Stomach (tissue), 9 donors: ENCODE results near the gene RAC2. TPM values are rescaled to one million over a fixed set of nuclear protein-coding genes. Genes with fewer than 3 reads are reported as not detected.

Experiments
- DNase-seq, 2 donors: peaks; one replicate each; pipeline versions ENCODE4 v3.0.0 to v3.0.0-alpha.2; 2013 to 2019
- H3K27ac ChIP-seq, 5 donors: fragments of 200-600 bp in 4 of 5; sonication (generic) in 4 of 5; one replicate each; pipeline ENCODE4 v1.5.1; 2013 to 2019; ENCODE audit warnings: mild to moderate bottlenecking in 1 of 5, moderate library complexity in 1 of 5
- H3K27me3 ChIP-seq, 3 donors: fragments of 200-600 bp; sonication (generic); one replicate each; pipeline ENCODE4 v1.5.1; 2017 to 2019; ENCODE audit warnings: mixed run types in 1 of 3
- H3K36me3 ChIP-seq, 4 donors: fragments of 200-600 bp; sonication (generic); 1 replicate in 3 of 4; 2 replicates in 1 of 4; pipeline ENCODE4 v1.5.1; 2016 to 2019
- H3K4me1 ChIP-seq, 4 donors: fragments of 200-600 bp; sonication (generic); one replicate each; pipeline ENCODE4 v1.5.1; 2016 to 2019
- H3K4me3 ChIP-seq, 4 donors: fragments of 200-600 bp; sonication (generic) in 3 of 4; one replicate each; pipeline ENCODE4 v1.5.1; 2016 to 2019; ENCODE audit warnings: mild to moderate bottlenecking in 1 of 4
- H3K9me3 ChIP-seq, 4 donors: fragments of 200-600 bp; sonication (generic); one replicate each; pipeline ENCODE4 v1.5.1; 2016 to 2019
- CTCF ChIP-seq, 7 experiments: fragments of 450-650 bp in 4 of 7; fragments of 200-600 bp in 3 of 7; sonication (generic) in 3 of 7; IDR thresholded peaks; one replicate each; pipeline ENCODE4 v1.5.1; 2016 to 2019; ENCODE audit warnings: antibody characterized with exemption in 7 of 7, control low read depth in 2 of 7, mild to moderate bottlenecking in 1 of 7
- EP300 ChIP-seq: sonication (generic); formaldehyde crosslinking; IDR thresholded peaks from one replicate; pipeline ENCODE4 v1.6.1; 2017; ENCODE audit warnings: antibody characterized with exemption
- POLR2A ChIP-seq, 4 donors: fragments of 450-650 bp; IDR thresholded peaks; one replicate each; pipeline ENCODE4 v1.6.1; 2016; ENCODE audit warnings: antibody characterized with exemption in 4 of 4, control low read depth in 2 of 4, mild to moderate bottlenecking in 1 of 4, moderate library complexity in 1 of 4
- POLR2AphosphoS5 ChIP-seq, 3 donors: sonication (generic); formaldehyde crosslinking; IDR thresholded peaks; one replicate each; pipeline ENCODE4 v1.6.1; 2016; ENCODE audit warnings: antibody characterized with exemption in 3 of 3
- WGBS, 5 donors: extraction: QIAGEN DNeasy Blood & Tissue Kit in 3 of 5; methylation state at CpG; one replicate each; pipeline versions ENCODE4 v1.1.5 to v1.1.7; 2013 to 2018; 5-methylcytosine and 5-hydroxymethylcytosine counted together
- intact Hi-C: fragments of 100-400 bp; cut with DNase I; formaldehyde crosslinking; loops from one replicate; pipeline ENCODE4 v1.15.1; 2023; ENCODE audit warnings: low total_unique reads
- polyA plus RNA-seq, 3 donors: library from polyadenylated mRNA; stranded (reverse); fragments of 200-250 nt; gene quantifications; one replicate each; pipeline ENCODE4 v1.2.3, GENCODE V29; 2013
- total RNA-seq, 5 donors: library from RNA; depleted of rRNA; stranded (reverse); fragments of >200 nt; gene quantifications; one replicate each; pipeline versions ENCODE4 v1.1.0 to v1.2.3, GENCODE V29; 2014 to 2016
- donor health status: healthy with polysubstance abuse.
- donor health status: Bipolar disorder and iron deficiency.
- donor health status: healthy.

The RAC2 gene
- total and polyA plus RNA-seq, 8 donors = 1.8 to 50.4 (median 16.3) TPM

DNA sequence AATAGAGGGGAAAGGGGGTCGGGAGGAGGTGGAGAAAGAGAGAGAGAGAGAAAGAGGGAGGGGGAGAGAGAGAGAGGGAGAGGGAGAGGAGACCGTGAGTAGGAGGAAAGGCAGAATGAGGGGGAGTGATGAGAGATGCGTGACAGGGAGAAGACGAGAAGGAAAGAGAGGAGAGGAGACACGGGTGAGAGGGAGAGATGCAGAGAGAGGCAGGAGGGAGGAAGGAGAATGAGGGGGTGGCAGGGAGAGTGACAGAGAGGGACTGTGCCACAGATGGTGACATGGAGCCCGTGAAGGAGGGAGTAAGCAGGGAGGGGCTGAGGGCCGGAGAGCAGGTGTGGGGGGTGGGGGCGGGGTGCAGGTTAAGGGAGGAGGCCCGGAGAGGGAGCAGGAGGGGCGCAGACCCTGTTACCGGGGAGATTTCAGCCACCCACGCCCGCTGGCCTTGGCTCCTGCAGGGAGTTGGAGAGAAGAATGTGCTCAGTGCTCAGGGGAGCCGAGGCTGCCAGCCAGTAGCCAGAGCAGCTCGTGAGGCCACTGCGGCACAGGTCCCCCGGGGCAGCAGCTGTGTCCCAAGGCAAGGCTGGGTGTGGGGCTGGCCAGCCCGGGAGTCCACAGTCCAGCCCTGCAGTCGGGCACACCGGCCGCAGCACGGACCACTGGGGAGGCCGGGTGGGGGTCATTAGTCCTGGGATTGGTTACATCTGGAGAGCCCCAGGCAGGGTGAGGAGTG is 31.7 kb downstream of the RAC2 start, which contains the start of gene SSTR3:
TSS of gene SSTR3 (minus strand) at position 304 of the 733 bp plus-strand sequence. CDS start 4,674 bp downstream, outside the sequence.
- H3K36me3 ChIP-seq = no peaks in the 10 kb centered on the region
- DNase-seq = peak in 1 of 2 donors; percentile 77
- WGBS, 5 donors = 20 to 26% (median 23%) methylated on average over 14 to 23 of the region's 23 CpGs
- peaks cover 0 to 40% (median 9%) of the 10 kb centered on the region in 3 donors for H3K27me3 ChIP-seq
- no peak for TF ChIP-seq EP300
- no peak for TF ChIP-seq CTCF (IDR thresholded peaks at IDR 0.05)
- no peak for TF ChIP-seq POLR2A (IDR thresholded peaks at IDR 0.05)
- TF ChIP-seq POLR2AphosphoS5 (IDR thresholded peaks at IDR 0.05) = no peak
- H3K4me1 ChIP-seq = no peaks in the 10 kb centered on the region
- intact Hi-C loops = no loop called here
- no peak within 1 kb of the TSS for H3K4me3 ChIP-seq
- no peaks in the 10 kb centered on the region for H3K9me3 ChIP-seq
- no peak within 1 kb of the TSS for H3K27ac ChIP-seq

GRCh38 chr22:37211866-37212173 is 32.2 kb downstream of the RAC2 start:
- 68 to 89% (median 73%) methylated on average over 6 of the region's 6 CpGs for WGBS, 5 donors
- H3K4me3 ChIP-seq = no peak overlapping the region
- TF ChIP-seq EP300 (no peak), POLR2A (IDR thresholded peaks at IDR 0.05) (no peak), CTCF (IDR thresholded peaks at IDR 0.05) (no peak), POLR2AphosphoS5 (IDR thresholded peaks at IDR 0.05) (no peak)
- H3K36me3 ChIP-seq = no peaks in the 10 kb centered on the region
- H3K9me3 ChIP-seq = no peaks in the 10 kb centered on the region
- intact Hi-C loops = no loop called here
- DNase-seq = no peak
- H3K4me1 ChIP-seq = no peaks in the 10 kb centered on the region
- peaks cover 0 to 40% (median 9%) of the 10 kb centered on the region in 3 donors for H3K27me3 ChIP-seq
- no peak overlapping the region for H3K27ac ChIP-seq

GRCh38 chr22:37211075-37211865 is 32.8 kb downstream of the RAC2 start:
- 73 to 82% (median 80%) methylated on average over 21 to 24 of the region's 24 CpGs for WGBS, 5 donors
- H3K36me3 ChIP-seq = no peaks in the 10 kb centered on the region
- no peak overlapping the region for H3K27ac ChIP-seq
- H3K4me3 ChIP-seq = no peak overlapping the region
- no peaks in the 10 kb centered on the region for H3K9me3 ChIP-seq
- no peaks in the 10 kb centered on the region for H3K4me1 ChIP-seq
- TF ChIP-seq POLR2AphosphoS5 (IDR thresholded peaks at IDR 0.05) (no peak), EP300 (no peak), CTCF (IDR thresholded peaks at IDR 0.05) (no peak), POLR2A (IDR thresholded peaks at IDR 0.05) (no peak)
- intact Hi-C loops = no loop called here
- H3K27me3 ChIP-seq = peaks cover 0 to 40% (median 9%) of the 10 kb centered on the region in 3 donors
- no peak for DNase-seq

DNA sequence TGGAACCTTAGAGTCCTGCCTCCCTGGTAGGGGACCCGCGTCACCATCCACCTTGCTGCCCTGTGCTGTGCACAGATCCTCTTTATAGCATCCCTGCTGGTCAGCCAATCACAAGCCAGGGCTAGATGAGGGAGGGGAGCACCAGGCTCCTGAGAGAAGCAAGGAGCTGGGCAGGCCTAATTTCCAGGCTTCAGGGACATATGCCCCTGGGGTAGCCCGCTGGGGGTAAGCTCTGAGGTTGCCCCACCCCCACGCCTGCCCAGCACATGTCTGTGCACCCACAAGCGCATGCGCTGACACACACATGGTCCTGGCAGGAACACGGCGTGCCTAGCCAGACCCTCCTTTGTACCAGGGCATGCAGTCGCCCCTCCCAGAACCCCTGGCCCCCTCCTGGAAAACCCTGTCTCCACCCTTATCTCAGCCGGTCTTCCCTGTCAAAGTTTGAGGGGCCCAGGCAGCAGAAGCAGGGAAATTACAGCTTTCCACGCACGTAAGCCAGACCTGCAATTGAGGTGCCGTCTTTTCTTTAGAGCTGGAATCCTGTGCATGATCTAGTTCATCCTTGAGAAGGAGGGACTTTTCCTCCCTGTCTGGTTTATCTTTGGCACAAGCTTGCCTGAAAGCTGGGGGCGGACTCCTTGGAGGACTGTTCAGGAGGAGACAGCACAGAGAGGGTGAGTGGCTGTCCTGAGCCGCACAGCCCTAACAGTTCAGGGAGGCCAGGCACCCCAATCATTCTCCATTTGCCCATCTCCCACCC is 33.8 kb downstream of the RAC2 start:
- H3K36me3 ChIP-seq = no peaks in the 10 kb centered on the region
- intact Hi-C loops = no loop called here
- 77 to 79% (median 78%) methylated on average over 11 to 15 of the region's 15 CpGs for WGBS, 5 donors
- TF ChIP-seq EP300 = no peak
- no peak for TF ChIP-seq POLR2AphosphoS5 (IDR thresholded peaks at IDR 0.05)
- TF ChIP-seq CTCF (IDR thresholded peaks at IDR 0.05) = no peak
- no peak for TF ChIP-seq POLR2A (IDR thresholded peaks at IDR 0.05)
- H3K4me3 ChIP-seq = no peak overlapping the region
- peaks cover 0 to 40% (median 9%) of the 10 kb centered on the region in 3 donors for H3K27me3 ChIP-seq
- no peaks in the 10 kb centered on the region for H3K9me3 ChIP-seq
- no peak for DNase-seq
- H3K4me1 ChIP-seq = no peaks in the 10 kb centered on the region
- no peak overlapping the region for H3K27ac ChIP-seq
